WTC11 (cell line): ENCODE results near the gene PAK6.

Experiments used
- FOXJ3 ChIP-seq: sonication (generic); formaldehyde crosslinking; IDR thresholded peaks from 2 replicates; pipeline ENCODE4 v1.9.0; 2021; ENCODE audit warnings: missing genetic modification reagents, mild to moderate bottlenecking, borderline replicate concordance
- TCF7 ChIP-seq: sonication (generic); formaldehyde crosslinking; IDR thresholded peaks from 2 replicates; pipeline ENCODE4 v1.8.0; 2022; ENCODE audit warnings: mild to moderate bottlenecking, low read depth, missing genetic modification reagents, moderate library complexity
- USF1 ChIP-seq: sonication (generic); formaldehyde crosslinking; IDR thresholded peaks from 2 replicates; pipeline ENCODE4 v1.8.0; 2022; ENCODE audit warnings: mild to moderate bottlenecking, missing genetic modification reagents

DNA sequence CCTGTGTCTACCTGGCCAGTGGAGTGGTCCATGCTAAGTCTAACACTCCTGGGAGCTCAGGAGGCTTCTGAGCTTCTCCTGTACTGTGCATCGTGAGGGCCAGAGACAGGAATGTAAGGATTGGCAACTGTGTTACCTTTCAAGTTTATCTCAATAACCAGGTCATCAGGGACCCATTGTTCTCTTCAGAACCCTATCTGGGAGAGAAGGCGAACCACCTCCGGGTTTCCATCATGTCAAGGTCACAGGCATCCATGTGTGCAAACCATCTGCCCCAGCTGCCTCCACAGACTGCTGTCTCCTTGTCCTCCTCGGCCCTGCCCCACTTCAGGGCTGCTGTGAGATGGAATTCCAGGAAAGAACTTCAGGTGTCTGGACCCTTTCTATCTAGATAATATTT lies 38.1 kb downstream of the PAK6 start:
- TF ChIP-seq USF1 (CRISPR knock-in tag) (no peak), FOXJ3 (no peak), TCF7 (CRISPR knock-in tag) (no peak)
